GM18951 (cell line): ENCODE results near the gene UTP3.
"Not testable (repeated sequence)": the region's sequence is repeated elsewhere in the genome, so short reads cannot be mapped to it uniquely, and the experiment has no call there.

ENCODE experiments used
- POLR2A ChIP-seq: IDR thresholded peaks from 4 replicates; pipeline ENCODE4 v1.6.1; 2011; ENCODE audit warnings: mild to moderate bottlenecking; ENCODE audit not compliant: insufficient read length, insufficient read depth; ENCODE audit errors: extremely low read depth
- in situ Hi-C: fragments of 300-500 bp; cut with MboI; formaldehyde crosslinking; loops from one replicate; pipeline ENCODE4 v1.12.0; 2022; ENCODE audit warnings: low sequenced_read_pairs, mixed read lengths, inconsistent platforms; ENCODE audit not compliant: unreplicated experiment

Gene UTP3

DNA sequence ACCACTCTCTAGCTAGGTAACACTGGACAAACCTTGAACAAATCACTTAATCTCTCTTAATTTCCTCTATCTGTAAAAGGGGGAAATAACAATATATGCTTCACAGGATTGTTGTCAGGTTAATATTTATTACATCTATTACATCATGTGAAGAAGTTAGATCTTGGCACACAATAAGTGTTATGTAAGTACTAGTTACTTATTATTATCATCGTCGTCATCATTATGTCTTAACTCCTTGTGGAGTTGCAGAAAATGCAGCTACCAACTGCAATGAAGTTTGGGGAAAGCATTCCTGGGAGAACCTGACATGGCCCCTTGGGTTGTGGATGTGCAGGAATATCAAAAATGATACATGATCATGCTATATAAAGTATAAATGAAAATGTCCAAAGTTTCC, 17.2 kb upstream of the UTP3 start:
- TF ChIP-seq POLR2A = no peak
- in situ Hi-C loops = no loop called here

DNA sequence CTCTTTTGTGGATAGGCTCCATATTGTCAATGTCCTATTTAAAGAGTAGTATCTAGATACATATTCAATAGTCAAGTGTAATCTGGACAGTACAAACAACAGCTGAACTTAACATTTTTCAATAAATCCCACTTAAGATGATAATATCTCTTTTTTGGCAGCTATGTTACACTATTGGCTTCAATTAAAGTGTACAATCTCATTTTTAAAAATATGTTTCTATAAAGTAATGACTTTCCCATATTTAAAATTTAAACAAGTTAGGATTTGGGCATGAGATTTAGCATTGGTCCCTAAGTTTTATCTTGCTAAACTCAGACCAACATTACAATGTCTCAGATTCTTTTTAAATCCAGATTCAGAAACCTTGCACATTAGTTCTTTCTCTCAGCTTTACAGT, 14.1 kb upstream of the UTP3 start:
- TF ChIP-seq POLR2A = no peak
- in situ Hi-C loops = no loop called here

DNA sequence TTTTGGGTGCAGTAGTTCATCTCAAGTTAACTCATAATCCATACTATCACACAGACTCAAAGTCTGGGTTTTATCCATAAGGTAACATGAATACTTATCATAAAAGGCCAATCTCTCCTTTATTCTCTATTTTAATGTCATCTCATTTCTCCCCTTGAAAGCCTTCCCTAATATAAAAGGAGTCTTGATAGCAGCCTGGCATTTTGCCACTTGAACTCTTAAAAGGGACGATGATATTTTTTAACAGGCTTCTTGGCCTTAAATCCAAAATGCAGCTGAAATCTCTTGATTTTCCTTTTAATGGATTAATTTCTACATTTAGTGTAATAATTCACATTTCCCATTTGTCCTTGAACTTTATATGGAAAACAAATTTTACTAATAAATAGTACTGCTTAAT, 13.6 kb upstream of the UTP3 start:
- in situ Hi-C loops = no loop called here
- no peak for TF ChIP-seq POLR2A

DNA sequence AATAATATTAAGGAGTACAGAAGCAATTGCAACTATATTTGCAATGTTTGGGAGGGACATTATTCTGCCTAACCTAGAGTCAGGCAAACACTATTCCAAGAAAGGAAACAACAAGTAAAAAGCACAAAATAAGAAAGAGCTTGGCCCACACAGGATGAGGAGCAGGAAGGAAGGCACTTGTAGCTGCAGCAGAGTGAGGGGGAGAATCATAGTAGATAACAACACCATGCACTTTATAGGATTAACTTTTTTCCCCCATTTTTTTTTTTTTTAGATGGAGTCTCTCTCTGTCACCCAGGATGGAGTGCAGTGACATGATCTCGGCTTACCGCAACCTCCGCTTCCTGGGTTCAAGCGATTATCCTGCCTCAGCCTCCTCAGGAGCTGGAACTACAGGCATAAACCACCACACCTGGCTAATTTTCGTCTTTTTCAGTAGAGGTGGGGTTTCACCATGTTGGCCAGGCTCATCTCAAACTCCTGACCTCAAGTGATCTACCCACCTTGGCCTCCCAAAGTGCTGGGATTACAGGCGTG, 11.7 kb upstream of the UTP3 start:
- no peak for TF ChIP-seq POLR2A
- in situ Hi-C loops = no loop called here

DNA sequence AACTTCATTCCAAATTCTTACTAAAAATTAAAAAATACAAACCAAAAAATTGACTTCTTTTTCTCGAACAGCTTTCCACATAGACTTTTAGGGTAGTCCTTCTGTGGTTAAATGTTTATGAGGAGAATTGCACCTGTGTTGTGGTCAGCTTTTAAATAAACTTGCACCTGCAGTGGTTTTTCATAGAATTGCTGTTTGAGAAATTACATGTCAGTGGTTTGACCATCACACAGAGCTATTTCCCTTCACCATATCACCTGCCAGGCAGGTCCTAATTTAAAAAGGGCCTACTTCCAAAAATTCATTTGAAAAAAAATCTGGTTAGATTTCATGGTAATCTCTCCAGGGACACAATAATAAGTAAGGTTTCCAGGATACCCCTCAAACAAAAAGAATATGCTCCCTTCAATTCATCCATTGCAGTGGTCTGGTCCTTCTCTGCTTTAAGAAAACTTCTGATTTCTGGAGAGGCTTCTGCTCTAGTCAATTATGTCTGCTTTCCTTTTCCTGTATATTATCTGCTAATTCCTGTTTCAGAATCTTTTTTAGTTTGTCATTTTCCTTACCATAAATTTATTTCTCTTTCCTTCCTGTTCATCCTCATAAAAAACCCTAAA, 9.8 kb upstream of the UTP3 start:
- no peak for TF ChIP-seq POLR2A
- in situ Hi-C loops = no loop called here

DNA sequence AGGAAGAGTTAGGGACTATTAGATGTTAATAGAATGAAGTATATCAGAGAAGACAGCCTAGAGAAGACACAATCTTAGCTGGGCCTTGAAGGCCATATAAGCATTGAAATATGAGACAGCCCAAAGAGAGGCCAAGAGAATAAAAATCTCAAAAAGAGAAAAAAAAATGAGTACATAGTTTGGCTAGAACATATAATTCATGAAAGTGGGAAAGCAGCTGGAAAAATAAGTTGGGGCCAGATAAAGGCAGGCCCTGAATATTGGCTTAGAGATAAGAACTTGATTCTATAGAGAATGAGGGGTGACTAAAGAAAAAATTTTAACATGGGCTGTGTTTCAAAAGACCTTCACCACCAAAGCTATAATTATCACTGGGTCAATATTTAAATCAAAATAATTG, 7.4 kb upstream of the UTP3 start:
- in situ Hi-C loops = no loop called here
- no peak for TF ChIP-seq POLR2A

DNA sequence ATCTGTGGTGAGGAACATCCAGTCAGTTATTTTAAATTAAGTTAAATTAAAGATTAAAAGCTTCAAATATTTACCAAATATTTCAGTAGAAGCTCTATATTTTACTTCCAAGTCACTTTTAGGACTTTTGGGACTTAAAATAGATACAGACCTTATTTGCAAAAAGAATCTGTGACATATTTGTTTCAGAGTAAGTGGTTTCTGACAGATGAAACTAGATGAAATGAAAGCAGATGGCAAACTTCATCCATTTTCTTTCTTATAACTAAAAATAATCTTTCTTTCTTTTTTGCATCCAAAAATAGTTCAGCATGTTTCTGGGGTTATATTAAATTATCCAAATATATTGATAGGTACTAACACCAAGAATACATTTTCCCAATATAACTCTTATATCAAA, 6.6 kb upstream of the UTP3 start:
- no peak for TF ChIP-seq POLR2A
- in situ Hi-C loops = no loop called here

DNA sequence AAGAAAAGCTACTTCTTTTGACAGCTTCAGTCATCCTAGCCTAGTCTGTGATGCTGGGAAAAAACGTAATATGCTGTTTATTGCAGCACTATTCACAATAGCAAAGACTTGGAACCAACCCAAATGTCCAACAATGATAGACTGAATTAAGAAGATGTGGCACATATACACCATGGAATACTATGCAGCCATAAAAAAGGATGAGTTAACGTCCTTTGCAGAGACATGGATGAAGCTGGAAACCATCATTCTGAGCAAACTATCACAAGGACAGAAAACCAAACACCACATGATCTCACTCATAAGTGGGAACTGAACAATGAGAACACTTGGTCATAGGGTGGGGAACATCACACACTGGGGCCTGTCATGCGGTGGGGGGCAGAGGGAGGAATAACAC, 6.2 kb upstream of the UTP3 start:
- in situ Hi-C loops = not testable (repeated sequence)

DNA sequence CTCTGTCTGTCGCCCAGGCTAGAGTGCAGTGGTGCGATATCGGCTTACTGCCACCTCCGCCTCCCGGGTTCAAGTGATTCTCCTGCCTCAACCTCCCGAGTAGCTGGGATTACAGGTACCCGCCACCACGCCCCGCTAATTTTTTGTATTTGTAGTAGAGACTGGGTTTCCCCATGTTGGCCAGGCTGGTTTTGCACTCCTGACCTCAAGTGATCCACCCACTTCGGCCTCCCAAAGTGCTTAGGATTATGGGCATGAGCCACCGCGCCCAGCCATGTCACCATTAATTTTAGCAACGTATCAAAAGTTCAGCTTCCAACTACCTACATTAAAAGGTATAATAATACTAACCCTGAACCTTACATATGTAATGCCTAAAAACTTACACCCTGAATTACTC, 940 bp upstream of the UTP3 start:
- TF ChIP-seq POLR2A = no peak
- in situ Hi-C loops = no loop called here

DNA sequence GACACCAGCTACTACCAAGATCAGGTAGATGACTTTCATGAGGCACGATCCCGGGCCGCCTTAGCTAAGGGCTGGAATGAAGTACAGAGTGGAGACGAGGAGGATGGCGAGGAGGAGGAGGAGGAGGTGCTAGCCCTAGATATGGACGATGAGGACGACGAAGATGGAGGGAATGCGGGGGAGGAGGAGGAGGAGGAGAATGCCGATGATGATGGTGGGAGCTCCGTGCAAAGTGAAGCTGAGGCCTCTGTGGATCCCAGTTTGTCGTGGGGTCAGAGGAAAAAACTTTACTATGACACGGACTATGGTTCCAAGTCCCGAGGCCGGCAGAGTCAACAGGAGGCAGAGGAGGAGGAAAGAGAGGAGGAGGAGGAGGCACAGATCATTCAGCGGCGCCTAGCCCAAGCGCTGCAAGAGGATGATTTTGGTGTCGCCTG, 481 bp downstream of the UTP3 start:
- TF ChIP-seq POLR2A = no peak
- in situ Hi-C loops = no loop called here

DNA sequence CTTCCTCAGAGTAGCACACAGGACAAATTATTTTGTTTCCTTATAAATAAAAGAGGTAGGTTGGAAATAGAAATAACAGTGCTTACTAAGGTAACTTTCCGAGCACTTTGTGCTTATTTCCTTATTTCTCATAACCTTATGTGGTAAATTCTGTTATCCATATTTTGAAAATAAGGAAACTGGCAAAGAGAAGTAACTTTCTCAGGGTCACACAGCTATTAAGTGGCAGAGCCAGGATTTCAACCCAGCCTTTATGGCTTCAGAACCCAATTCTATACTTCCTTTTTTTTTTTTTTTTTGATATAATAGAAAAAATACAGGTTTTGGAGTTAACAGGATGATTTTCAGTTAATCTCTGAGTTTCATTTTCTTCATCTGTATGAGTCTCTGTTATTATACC, 3.3 kb downstream of the UTP3 start:
- in situ Hi-C loops = no loop called here
- no peak for TF ChIP-seq POLR2A

DNA sequence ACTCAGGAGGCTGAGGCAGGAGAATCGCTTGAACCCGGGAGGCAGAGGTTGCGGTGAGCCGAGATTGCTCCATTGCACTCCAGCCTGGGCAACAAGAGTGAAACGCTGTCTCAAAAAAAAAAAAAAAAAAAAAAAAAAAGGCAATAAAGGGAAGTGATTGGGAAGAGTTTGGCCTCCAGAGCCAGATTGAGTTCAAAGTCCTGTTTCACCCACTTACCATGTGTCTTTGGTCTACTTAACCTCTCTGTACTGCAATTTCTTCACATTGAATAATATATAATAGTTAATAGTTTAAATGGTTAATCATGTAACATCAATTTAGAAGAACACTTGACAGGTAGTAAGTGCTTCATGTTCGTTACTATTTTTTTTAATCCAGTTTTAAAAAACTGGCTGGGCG, 6.3 kb downstream of the UTP3 start:
- in situ Hi-C loops = not testable (repeated sequence)

DNA sequence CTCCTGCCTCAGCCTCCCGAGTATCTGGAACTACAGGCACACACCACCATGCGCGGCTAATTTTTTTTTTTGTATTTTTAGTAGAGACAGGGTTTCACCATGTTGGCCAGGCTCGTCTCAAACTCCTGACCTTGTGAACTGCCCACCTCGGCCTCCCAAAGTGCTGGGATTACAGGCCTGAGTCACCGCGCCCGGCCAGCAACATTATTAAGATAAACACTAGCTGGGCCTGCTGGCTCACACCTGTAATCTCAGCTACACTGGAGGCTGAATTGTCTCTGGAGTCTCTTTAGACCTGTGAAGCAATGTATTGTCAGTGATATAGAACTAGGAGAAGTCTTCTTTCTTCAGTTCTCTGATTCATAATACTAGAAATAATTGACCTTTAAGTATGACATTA, 10.1 kb downstream of the UTP3 start:
- in situ Hi-C loops = not testable (repeated sequence)

DNA sequence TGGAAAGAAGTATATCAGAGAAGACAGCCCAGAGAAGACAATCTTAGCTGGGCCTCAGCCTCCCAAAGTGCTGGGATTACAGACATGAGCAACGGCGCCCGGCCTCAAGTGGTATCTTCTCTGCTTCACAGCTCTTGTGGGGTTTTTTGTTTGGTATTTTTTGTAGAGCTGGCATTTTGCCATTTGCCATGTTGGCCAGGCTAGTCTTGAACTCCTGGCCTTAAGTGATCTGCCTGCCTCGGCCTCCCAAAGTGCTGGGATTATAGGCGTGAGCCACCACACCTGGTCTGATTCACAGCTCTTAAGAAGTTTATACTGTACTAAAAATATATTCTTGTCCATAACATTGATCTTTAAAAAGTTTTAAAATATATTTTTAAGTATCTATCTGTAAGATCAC, 12.4 kb downstream of the UTP3 start:
- in situ Hi-C loops = no loop called here
- no peak for TF ChIP-seq POLR2A

DNA sequence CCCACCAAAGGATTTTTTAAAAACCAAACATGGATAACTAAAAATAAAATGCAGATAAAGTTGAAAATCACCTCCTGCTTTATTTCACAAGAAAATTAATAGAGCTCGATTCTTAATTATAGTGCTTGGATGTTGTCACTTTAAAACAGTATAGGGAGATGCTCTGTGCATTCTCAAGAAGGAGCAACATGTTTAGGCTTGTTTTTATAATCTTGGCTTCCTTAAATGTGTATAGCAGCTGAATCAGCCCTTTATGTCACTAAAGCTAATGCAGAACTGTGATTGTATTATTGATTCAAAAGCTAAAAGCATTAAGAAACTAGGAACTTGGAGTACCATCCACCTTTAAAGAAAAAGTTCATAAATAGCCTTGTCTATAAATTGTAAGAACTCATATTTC, 12.9 kb downstream of the UTP3 start:
- TF ChIP-seq POLR2A = no peak
- in situ Hi-C loops = no loop called here

DNA sequence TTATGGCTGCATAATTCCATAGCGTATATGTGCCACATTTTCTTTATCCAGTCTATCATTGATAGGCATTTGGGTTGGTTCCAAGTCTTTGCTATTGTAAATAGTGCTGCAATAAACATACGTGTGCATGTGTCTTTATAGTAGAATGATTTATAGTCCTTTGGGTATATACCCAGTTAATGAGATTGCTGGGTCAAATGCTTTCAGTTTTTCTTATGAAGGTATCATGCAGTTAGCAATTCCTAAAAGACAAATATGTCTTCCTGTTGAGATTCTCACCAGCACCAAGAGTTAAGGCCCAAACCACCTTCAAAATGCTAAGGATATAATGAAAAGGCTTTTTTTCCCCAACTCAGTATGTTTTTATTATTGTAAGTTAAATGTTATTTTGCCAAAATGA, 14.3 kb downstream of the UTP3 start:
- in situ Hi-C loops = not testable (repeated sequence)
